Erythroblast (primary cell): Measurements from ENCODE around the gene GNAS-AS1.
A peak's percentile ranks its signal among the peaks of the same experiment; 100 is the strongest.

Source experiments
- DNase-seq, 2 experiments: peaks; one replicate each; lab custom pipeline; 2025; lab: John Stamatoyannopoulos, UW
- GATA1 ChIP-seq: IDR thresholded peaks from 2 replicates; pipeline ENCODE4 v1.6.1; 2011; ENCODE audit warnings: low read depth, mild to moderate bottlenecking, control low read depth, low read length, moderate library complexity
- POLR2A ChIP-seq: IDR thresholded peaks from 2 replicates; pipeline ENCODE4 v1.6.1; 2011; ENCODE audit warnings: mild to moderate bottlenecking, low read length

GNAS-AS1 gene

DNA sequence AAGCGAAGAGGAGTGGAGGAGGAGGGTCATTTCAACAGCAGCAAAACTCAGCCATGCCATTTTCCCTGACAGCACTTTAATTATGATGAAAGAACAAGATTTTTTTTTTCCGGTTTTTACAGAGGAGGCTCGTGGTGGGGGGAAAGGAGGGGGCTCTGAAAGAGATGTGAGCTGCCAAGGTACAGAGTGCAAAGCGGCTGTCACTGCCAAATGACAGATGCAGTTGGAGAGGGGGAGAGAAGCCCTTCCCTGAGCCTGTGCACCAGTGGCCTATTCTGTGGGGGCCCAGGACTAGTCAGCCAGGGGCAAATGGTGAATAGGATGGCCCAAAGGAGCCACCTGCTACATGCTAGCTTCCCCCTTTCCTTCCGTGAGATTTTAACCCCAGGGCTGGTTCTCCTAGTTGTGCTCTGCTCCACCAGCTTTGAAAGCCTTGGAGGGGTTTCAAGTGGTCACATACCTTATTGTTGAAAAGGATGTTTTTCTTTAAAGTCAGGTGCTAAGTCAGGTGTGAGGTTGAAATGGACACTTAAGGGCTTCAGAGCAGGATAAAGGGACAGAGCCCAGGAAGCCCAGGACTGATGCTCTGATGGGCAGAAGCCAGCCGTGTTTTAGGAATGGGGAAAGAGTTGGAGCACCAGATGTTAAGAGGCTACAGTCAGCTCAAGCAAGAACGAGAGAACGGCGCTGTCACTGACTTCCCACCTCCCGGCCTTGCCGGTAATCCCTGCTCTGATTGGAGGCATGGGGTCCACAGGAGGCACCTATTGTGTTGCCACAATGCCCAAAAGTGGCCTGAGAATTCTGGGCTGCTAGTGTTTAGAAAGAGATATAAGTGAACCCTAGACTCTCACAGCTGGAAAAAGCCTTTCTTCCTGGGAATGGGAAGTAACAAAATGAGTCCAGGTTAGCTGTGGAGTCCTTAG, 26.6 kb upstream of the GNAS-AS1 start:
- no peak for DNase-seq
- no peak for TF ChIP-seq GATA1
- TF ChIP-seq POLR2A: no peak

DNA sequence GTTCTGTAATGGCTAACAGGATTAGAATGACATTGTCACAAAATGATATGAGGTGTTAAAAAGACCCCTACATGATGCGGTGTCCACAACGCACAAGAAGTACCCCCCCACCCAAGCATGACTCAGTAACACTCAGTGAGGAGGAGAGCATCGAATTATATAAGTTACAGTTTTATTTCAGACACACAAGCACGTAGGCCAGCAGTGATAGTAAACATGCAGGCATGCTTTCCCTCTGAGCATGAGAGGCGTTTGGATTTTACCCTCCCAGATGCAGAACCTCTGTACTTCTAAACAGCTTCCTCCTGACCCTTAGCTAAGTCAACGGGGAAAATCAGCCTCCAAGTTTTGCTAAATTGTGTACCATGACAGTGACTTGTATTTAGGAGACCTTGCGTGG, 25.7 kb upstream of the GNAS-AS1 start:
- DNase-seq: no peak
- no peak for TF ChIP-seq POLR2A
- no peak for TF ChIP-seq GATA1

DNA sequence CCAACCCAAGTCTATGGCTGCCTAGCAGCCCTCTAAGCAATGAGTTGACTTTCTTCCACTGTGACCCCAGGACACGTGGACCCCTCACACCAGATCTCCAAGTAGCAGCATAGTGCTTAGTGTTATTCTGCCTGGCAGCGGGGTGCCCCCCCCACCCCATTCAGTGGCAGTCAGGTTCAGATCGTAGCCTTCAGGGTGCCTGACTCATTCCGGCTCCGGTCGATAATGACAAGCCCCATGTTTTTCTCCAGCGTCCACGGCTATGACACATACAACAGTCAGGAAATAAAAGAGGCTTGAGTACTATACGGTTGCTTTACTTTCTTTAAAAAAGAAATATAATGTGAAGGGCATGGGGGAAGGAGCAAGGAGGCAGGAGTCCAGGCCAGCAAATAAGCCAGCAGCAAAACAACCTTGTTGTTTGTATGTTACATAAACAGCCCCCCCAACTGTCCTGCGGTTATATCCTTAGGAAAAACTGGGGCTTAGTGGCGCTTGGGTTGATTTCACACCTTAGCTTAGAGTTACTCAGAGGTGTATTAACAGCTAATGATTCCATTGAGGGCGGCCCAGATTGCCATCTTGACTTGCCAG, 24.9 kb upstream of the GNAS-AS1 start:
- TF ChIP-seq POLR2A (no peak), GATA1 (no peak)
- DNase-seq: no peak

DNA sequence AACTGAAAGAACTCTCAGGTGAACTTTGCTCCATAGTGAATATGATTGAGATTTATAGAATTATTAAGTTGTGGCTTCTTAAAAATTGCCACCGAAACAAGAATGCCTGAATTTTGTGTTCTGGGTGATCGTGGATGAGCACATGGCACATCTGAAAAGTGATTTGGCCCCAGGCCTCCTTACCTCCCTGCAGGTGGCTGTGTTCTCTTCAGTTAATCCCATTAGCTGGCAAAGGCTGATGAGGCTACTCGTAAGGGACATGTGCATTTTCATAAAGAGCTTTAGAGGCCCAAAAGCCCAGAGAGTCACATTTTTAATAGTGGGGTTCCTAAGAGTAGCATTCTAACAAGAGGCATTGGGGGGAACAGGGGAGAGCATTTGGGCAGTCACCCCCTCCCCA, 24.4 kb upstream of the GNAS-AS1 start:
- DNase-seq: no peak
- no peak for TF ChIP-seq GATA1
- no peak for TF ChIP-seq POLR2A

DNA sequence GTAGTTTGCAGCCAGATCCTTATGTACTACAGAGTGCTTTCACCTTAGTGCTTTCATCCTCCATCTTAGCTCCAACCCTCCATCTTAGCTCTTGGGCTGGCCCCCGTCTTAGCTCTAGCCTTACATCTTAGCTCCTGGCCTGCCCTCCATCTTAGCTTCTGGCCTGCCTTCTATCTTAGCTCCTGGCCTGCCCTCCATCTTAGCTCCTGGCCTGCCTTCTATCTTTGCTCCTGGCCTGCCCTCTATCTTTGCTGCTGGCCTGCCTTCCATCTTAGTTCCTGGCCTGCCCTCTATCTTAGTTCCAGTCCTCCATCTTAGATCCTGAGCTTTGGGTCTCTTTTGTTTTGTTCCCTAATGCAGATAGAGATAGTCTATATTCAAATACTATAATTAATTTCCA, 23.8 kb upstream of the GNAS-AS1 start:
- TF ChIP-seq GATA1: no peak
- TF ChIP-seq POLR2A: no peak
- peak in 1 of 2 experiments; percentile 16 for DNase-seq

DNA sequence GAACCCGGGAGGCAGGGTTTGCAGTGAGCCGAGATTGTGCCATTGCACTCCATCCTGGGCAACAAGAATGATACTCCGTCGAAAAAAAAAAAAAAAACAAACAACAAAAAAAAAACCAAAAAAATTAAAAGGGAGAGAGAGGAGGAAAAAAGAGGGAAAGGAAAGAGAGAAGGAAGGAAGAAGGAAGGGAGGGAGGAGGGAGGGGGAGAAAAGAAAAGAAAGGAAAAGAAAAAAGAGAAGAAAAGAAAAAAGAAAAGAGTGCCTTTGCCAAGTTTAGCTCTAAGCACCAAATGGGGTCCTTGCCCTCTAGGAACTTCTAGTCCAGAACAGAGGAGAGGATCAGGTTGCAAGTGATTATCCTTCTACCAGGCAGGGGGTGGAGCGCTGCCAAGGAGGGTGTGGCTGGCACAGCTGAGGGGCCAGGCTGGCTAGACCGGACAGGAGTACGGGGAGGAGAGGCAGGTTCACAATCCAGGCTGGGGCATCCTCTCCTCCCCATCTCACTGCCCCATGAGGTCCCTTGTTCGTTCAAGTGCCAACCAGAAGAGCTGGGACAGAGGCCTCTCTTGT, 20.9 kb upstream of the GNAS-AS1 start:
- TF ChIP-seq GATA1 (no peak), POLR2A (no peak)
- no peak for DNase-seq

DNA sequence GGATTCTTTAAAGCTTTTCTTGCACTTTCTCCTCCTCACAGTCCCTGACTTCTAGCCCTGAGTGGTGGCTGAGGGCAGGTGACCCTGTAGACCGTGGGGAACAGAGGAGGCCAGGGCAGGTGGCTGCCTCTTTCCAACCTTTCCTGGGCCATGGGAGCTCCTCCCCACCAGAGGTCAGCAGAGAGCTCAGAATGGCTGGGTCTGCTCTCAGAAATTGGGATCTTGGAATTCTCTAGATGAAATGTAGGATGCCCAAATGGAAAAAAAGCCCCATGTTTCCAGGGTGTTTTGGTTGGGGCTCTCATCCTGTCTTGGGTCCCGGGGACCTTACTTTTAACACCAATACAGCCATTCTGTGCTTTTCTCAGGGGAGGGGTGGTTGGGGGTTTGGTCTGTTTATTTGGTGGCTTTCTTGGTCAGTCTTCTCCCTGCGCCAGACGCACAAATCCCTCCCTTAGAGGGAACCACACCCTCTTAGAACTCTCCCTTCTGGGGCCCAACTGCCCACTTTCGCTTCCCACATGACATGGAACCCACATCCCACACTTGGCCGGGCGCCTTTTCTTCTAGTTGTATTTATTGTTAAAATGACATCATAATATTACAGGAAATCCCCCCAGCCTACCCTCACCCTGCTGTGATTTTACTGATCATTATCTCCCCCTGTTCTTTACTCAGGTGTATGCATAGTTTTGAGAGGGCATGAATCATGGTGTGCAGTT, 19.8 kb upstream of the GNAS-AS1 start:
- DNase-seq: peak; percentile 21 to 68
- no peak for TF ChIP-seq POLR2A
- TF ChIP-seq GATA1: no peak

DNA sequence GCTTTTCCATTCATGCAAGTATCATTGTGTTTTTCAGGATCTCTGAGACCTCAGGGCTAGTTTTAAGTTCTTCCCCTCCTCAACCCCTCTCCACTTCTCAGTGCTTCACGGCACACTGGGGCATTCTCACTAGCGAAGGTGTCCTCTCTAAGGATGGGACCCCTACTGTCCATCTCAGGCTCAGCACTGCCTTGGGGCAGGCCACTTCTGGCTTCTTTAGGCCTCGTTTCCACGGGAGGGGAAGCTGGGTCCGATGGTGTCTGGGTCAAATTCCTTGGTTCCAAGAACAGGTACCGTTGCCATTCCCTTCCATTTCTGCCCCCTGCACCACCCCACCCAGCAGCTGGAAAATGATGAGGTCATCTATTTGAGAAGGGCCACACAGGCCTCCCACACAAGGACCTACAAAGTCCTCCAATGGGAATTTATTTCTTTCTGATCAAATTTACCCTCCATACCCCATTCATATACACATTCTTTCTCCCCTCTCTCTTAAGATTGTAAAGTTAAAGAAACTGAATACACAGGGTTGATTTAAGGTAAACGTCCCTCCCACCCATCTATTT, 19.0 kb upstream of the GNAS-AS1 start:
- no peak for TF ChIP-seq GATA1
- TF ChIP-seq POLR2A: no peak
- no peak for DNase-seq

DNA sequence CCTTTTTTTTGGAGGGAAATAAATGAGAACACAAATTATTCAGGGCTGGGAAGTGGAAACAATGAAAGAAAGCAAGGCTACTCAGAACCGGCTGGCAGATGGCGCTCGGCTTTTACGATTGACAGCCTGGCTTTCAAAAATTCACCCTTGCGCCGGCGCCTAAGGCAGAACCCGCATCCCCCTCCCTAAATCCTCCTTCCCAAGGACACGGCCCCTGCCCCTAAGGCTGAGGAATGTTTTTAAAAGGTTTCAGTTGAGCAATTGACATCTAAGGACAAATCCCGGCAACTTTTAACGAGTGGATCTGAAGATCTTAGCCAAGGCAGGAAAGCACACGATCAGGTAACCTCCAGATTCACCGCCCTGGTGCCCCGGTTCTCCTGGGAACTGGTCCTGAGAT, 18.1 kb upstream of the GNAS-AS1 start:
- DNase-seq: peak in 1 of 2 experiments; percentile 15
- no peak for TF ChIP-seq GATA1
- TF ChIP-seq POLR2A: no peak

DNA sequence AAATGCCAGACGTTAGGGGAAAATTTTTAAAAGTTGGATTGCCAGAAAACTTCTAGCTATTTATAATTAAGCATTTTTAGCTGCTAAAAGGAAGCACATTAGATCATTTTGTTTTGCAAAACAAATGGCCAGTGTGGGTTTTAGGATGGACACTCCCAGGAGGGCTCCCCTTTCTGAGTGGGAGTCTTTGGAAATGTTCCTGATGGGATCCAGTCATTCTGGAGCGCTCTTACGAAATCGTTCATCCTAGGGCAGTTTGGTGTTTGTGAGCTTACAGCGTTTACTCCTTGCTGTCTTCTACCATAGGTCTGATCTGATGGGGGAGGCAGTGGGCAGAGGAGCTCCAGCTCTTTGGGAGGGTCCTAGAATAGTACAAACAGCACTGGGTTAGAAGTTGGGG, 16.5 kb upstream of the GNAS-AS1 start:
- no peak for DNase-seq
- TF ChIP-seq GATA1 (no peak), POLR2A (no peak)

DNA sequence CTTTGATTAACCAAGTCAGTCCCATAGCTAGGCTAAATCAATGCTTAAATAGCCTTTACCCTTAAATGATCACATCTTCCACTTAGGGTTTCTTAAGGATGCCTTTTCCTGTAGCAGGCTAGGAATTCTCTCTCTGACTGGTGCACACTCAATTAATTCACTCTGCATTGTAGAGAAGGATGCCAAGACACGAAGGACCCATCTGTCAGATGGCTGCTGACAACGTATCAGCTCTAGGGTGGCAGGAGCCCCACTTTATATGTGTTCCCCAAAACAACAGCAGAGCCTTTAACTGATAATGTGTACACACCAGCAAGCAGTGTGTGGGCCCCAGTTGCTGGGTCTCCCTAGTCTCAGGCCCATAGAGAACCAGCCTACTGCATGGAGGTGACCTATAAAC, 15.1 kb upstream of the GNAS-AS1 start:
- TF ChIP-seq GATA1 (no peak), POLR2A (no peak)

DNA sequence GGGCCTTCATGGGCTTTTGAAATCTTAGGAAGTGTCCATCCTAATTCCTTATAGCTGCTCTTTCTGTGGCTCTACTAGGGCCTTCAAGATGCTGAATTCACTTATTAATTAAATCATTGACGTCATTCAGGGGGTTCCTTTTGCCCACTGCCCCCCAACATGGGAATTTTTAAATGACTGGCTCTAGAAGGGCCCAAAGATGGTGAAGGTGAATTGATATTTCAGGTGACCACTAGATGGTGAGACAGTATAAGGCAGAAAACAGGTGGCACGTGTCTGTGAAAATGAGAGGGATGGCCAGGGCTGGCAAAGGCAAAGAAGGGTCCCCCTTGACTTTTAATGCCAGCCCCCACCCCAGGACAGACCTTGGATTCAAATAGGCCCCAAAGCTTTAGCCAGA, 13.6 kb upstream of the GNAS-AS1 start:
- TF ChIP-seq POLR2A (no peak), GATA1 (no peak)
- DNase-seq: peak in 1 of 2 experiments; percentile 20

More for the DNA sequence above, 15.1 kb upstream of the GNAS-AS1 start:
- DNase-seq: no peak

DNA sequence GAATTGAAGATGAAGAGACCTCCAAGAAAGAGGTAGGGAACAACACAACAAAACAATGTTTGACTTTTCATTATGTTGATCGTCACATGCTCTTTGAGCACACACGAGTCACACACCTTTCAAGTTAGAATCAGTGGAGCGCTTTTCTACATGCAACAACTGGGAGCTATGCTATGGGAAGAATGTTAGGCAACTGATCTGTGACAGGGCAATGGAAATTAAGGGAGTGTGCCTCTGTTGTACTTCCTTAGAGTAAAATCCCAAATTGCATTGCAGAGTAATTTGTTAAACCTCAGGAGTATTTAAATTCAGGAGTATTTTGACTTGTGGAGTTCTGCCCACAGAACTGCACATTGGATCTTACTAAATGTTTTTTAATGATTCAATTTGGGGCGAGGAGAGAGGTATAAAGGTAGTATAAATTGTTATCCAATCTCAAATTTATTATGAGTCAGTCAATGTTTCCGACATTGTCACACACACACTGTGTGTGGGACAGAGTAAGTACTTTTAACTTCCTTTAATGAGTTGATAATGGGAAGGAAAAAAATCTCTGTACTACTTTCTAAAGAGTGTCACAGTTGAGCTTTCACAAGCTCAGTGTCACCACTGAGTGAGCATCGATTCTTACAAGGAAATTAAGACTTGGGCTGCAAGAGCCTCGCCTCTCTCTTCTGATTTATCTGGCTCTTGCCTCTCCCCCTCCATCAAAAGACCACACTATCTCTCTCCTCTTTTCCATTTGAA, 12.5 kb upstream of the GNAS-AS1 start:
- DNase-seq: no peak
- TF ChIP-seq GATA1 (no peak), POLR2A (no peak)
